Vagina (tissue), 2 donors: ENCODE measurements around the gene KLHL9.

Source experiments
- CTCF ChIP-seq, 3 experiments: fragments of 450-650 bp in 2 of 3; fragments of 200-600 bp in 1 of 3; sonication (generic) in 1 of 3; IDR thresholded peaks; one replicate each; pipeline ENCODE4 v1.5.1; 2017 to 2019; ENCODE audit warnings: antibody characterized with exemption in 3 of 3, mild to moderate bottlenecking in 2 of 3, moderate library complexity in 2 of 3
- POLR2A ChIP-seq, 2 donors: fragments of 450-650 bp; IDR thresholded peaks; one replicate each; pipeline ENCODE4 v1.6.1; 2017; ENCODE audit warnings: antibody characterized with exemption in 2 of 2, mild to moderate bottlenecking in 2 of 2, moderate library complexity in 2 of 2
- POLR2AphosphoS5 ChIP-seq, 2 donors: sonication (generic); formaldehyde crosslinking; IDR thresholded peaks; one replicate each; pipeline ENCODE4 v1.9.0; 2017; ENCODE audit warnings: antibody characterized with exemption in 2 of 2, mild to moderate bottlenecking in 2 of 2, low read depth in 1 of 2; ENCODE audit not compliant: insufficient read depth in 1 of 2

DNA sequence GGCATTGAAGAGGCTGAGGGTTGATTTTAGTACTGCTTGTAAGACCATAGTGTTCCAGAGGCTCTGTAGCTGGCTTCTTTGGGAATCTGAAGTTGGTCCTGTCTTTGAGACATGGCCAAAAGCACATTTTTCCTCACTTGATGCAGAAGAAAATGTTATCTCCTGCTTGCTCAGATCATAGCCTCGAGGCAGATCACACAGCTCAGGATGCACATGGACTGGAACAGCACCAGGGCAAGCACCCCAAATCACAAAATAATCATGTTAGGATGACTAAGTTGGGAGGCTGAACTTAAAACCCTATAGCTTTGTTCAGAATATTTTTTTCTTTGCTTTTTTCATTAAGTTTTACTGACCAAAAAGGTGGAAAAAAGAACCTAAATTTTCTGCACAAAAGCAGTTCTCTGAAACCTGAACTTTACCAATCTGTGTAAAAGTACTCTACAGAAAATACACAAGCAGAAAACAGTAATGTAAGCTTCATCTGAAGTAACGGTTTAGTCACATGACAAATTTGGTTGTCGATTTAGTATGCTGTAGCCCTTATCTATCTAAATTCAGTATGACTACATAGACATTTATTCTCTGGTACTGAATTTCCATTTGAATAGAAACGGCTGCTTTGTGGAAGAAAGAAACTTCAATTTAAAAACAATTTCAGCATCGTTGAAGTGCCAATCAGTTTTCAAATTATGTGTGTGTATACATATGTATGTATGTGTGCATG, 3.4 kb downstream of the KLHL9 start:
- no peak for TF ChIP-seq POLR2AphosphoS5 (IDR thresholded peaks at IDR 0.05; ENCODE audit: insufficient read depth in 1 of 2, low read depth in 1 of 2)
- no peak for TF ChIP-seq CTCF (IDR thresholded peaks at IDR 0.05)
- TF ChIP-seq POLR2A (IDR thresholded peaks at IDR 0.05): no peak
